GM12874 (cell line): ENCODE results near the gene NUDT8.
A peak's percentile ranks its signal among the peaks of the same experiment; 100 is the strongest.

Experiments
- TF ChIP-seq, protein P1 (sequence below): IDR thresholded peaks from 2 replicates; pipeline ENCODE4 v1.5.1; 2011; ENCODE audit warnings: low read depth, mild to moderate bottlenecking, control low read depth, low read length, moderate library complexity; ENCODE audit not compliant: insufficient read depth

NUDT8 gene

DNA sequence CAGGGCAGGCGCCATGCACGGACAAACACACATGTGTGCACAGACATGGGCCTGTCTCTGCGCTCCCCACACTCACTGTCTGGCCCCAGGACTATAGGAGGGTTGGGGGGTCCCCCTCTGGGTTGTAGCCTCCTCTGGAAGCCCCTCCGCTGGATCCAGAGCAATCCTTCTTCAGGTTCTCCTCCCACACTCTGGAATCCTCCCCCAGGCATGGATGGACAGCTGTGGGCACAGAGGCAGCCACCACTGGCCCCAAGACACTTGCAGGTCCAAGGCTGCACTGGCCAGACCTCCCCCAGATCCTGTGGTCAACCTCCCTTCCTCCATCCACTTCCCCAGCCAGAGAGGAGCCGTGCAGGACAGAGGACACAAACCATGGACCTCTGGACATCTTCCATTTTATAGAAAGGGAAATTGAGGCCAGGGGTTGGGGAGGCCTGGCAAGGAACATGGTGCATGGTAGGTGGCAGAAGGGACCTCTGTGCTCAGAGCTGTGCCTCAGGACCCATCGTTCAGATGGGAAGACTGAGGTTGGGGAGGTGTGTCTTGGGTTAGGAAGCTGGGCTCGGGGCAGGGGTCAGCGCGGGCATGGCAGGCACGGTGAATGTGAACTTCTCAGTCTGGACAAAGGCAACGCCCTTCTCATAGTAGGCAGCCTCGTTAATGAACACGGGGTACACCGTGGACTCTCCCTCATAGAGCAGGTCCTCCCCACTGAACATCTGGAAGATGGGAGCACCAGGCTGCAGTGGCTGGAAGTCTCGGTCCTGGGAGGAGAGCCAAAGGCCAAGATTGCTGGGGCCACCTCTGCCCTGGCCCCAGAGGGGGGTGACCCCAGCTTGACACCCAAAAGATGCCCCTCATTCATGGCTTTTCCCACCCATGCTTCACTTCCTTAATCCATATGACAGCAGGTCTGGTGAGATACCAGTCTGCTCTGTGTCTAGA, 12.7 kb upstream of the NUDT8 start:
- TF ChIP-seq, protein P1, sequence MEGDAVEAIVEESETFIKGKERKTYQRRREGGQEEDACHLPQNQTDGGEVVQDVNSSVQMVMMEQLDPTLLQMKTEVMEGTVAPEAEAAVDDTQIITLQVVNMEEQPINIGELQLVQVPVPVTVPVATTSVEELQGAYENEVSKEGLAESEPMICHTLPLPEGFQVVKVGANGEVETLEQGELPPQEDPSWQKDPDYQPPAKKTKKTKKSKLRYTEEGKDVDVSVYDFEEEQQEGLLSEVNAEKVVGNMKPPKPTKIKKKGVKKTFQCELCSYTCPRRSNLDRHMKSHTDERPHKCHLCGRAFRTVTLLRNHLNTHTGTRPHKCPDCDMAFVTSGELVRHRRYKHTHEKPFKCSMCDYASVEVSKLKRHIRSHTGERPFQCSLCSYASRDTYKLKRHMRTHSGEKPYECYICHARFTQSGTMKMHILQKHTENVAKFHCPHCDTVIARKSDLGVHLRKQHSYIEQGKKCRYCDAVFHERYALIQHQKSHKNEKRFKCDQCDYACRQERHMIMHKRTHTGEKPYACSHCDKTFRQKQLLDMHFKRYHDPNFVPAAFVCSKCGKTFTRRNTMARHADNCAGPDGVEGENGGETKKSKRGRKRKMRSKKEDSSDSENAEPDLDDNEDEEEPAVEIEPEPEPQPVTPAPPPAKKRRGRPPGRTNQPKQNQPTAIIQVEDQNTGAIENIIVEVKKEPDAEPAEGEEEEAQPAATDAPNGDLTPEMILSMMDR = no peak

GRCh38 chr11:67641338-67642172, 11.8 kb upstream of the NUDT8 start:
- TF ChIP-seq, protein P1 = no peak

DNA sequence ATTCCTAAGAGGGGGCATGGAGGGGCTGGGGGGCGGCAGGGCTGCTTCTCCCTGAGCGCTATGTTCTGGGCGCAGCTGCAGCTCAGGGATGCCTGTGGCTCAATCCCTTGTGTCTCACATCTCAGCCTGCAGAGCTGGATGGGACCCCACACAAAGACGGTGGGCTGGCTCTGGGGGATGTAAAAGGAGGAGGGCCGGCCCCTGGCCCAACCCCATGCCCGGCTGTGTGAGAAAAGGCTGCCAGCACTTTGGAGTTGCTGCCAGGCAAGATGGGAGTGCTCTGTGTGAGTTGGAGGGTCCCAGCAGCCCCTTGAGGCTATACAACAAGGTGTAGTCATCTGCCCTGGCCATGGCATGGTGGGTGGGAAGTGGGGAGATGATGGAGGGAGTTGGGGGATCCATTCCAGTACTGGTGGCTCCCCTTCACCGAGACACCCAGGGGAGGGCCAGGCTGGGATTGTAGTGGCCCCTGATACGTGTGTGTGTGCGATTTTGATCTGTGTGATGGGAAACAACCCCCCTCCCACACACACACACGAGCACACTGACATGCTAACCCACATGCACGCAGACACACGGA, 11.1 kb upstream of the NUDT8 start:
- TF ChIP-seq, protein P1 = no peak

- TF ChIP-seq, protein P1 = peak; percentile 86
Measured at GRCh38 chr11:67640021-67640757, 10.5 kb upstream of the NUDT8 start.

GRCh38 chr11:67639438-67639859, 9.7 kb upstream of the NUDT8 start, which contains the start of gene TBX10:
Gene TBX10 (minus strand): TSS chr11:67639763. CDS start chr11:67639472, 291 bp downstream.
- TF ChIP-seq, protein P1 = no peak

GRCh38 chr11:67638535-67639437, 9.0 kb upstream of the NUDT8 start:
- TF ChIP-seq, protein P1 = no peak
